ENCODE results near the gene COL27A1. TPM values are rescaled to one million over a fixed set of nuclear protein-coding genes. Genes with fewer than 3 reads are reported as not detected.

The COL27A1 gene
- total RNA-seq, 1 experiment from 2014 or later: 12.0 TPM

DNA sequence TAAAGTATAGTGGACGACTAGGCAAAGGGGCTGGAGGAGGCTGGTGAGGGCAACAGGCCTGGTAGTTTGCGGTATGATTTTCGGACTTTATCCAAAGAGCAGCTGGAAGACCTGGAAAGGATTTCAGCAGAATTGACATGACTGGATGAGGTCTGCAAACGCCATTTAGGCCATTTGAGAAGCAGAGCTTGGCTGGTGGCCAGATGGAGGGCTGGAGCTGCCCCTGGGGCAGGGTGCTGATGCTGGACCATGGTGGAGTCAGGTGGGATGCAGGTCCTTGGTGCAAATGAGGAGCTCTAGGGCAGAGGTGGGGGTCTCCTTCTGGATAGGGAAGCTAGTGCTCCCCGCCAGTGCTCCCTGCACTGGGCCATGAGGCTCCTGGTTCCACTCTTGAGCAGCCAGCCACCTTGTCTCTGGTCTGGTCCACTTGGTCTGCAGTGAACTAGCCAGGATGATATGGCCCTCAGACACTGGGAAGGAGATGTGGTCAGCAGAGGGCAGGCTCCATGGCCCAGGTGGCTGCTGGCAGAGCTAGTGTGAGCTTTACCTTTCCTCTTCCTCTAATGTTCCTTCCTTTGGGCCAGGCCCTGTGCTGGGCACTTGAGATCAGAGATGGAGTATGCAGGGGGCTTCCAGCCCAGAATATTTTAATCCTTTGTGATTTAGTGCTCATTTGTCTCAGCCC is 31.4 kb downstream of the COL27A1 start:
- TF ChIP-seq SIN3A (IDR thresholded peaks at IDR 0.05; ENCODE audit: low read depth) (no peak), JUND (IDR thresholded peaks at IDR 0.05) (no peak), CBX3 (IDR thresholded peaks at IDR 0.05; ENCODE audit: low read depth) (no peak), SP1 (IDR thresholded peaks at IDR 0.05; ENCODE audit: low read depth) (no peak), FOSL1 (IDR thresholded peaks at IDR 0.05; ENCODE audit: low read depth) (no peak), EZH2 (IDR thresholded peaks at IDR 0.05) (no peak), SRF (IDR thresholded peaks at IDR 0.05; ENCODE audit: low read depth) (no peak), ZNF274 (IDR thresholded peaks at IDR 0.05; ENCODE audit: low read depth, low read length) (no peak), MAX (IDR thresholded peaks at IDR 0.05) (no peak), POLR2AphosphoS5 (IDR thresholded peaks at IDR 0.05; ENCODE audit: low read depth, low read length) (no peak), YY1 (IDR thresholded peaks at IDR 0.05; ENCODE audit: extremely low read depth, insufficient replicate concordance, low read depth, low read length) (no peak), RAD21 (IDR thresholded peaks at IDR 0.05; ENCODE audit: low read depth) (no peak)
- TF ChIP-seq, protein P1, sequence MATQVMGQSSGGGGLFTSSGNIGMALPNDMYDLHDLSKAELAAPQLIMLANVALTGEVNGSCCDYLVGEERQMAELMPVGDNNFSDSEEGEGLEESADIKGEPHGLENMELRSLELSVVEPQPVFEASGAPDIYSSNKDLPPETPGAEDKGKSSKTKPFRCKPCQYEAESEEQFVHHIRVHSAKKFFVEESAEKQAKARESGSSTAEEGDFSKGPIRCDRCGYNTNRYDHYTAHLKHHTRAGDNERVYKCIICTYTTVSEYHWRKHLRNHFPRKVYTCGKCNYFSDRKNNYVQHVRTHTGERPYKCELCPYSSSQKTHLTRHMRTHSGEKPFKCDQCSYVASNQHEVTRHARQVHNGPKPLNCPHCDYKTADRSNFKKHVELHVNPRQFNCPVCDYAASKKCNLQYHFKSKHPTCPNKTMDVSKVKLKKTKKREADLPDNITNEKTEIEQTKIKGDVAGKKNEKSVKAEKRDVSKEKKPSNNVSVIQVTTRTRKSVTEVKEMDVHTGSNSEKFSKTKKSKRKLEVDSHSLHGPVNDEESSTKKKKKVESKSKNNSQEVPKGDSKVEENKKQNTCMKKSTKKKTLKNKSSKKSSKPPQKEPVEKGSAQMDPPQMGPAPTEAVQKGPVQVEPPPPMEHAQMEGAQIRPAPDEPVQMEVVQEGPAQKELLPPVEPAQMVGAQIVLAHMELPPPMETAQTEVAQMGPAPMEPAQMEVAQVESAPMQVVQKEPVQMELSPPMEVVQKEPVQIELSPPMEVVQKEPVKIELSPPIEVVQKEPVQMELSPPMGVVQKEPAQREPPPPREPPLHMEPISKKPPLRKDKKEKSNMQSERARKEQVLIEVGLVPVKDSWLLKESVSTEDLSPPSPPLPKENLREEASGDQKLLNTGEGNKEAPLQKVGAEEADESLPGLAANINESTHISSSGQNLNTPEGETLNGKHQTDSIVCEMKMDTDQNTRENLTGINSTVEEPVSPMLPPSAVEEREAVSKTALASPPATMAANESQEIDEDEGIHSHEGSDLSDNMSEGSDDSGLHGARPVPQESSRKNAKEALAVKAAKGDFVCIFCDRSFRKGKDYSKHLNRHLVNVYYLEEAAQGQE (IDR thresholded peaks at IDR 0.05; ENCODE audit: low read depth): no peak
- TF ChIP-seq, protein P2, sequence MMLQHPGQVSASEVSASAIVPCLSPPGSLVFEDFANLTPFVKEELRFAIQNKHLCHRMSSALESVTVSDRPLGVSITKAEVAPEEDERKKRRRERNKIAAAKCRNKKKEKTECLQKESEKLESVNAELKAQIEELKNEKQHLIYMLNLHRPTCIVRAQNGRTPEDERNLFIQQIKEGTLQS (IDR thresholded peaks at IDR 0.05): no peak
- no peaks in the 10 kb centered on the region for H3K4me1 ChIP-seq (ENCODE audit: control insufficient read depth in 1 of 2, insufficient read depth in 2 of 2, low read length in 2 of 2)
- BruUV-seq (replicated peaks): no TSS peak
- ChIA-PET POLR2A (no interaction called here), CTCF (no interaction called here), RAD21 (ENCODE audit: low non-redundant PET in 1 of 2, low total read pairs in 2 of 2, uncharacterized antibody in 2 of 2, unreplicated experiment in 2 of 2) (no interaction called here)
- H3K27ac ChIP-seq (ENCODE audit: low read depth, low read length): no peak overlapping the region
- no peak overlapping the region for H3K9ac ChIP-seq (ENCODE audit: low read length)
- no peaks in the 10 kb centered on the region for H3K27me3 ChIP-seq (ENCODE audit: insufficient read depth, low read length)
- no peaks in the 10 kb centered on the region for H3K9me2 ChIP-seq (ENCODE audit: insufficient read depth)
- no peak overlapping the region for H3K4me2 ChIP-seq (ENCODE audit: low read length)
- ATAC-seq (no peak), DNase-seq (ENCODE audit: low read depth, low spot score) (no peak)
- no peaks in the 10 kb centered on the region for H3K79me2 ChIP-seq (ENCODE audit: insufficient read depth, low read length)
- H3K36me3 ChIP-seq (ENCODE audit: control insufficient read depth in 1 of 2, insufficient read depth in 2 of 2, low read length in 2 of 2): peaks cover 0 to 3% of the 10 kb centered on the region in 2 experiments; a peak in 1 of 4 replicates
- H2AFZ ChIP-seq (ENCODE audit: low read depth, low read length, poor library complexity, severe bottlenecking): no peak overlapping the region
- no peak overlapping the region for H3K4me3 ChIP-seq (replicated peaks in 1 of 2; ENCODE audit: low read depth in 1 of 2, low read length in 2 of 2)
- intact Hi-C loops (cut with micrococcal nuclease): no loop called here
- 0 out of 4 replicates have a peak, but pooled peaks cover 0 to 6% of the 10 kb centered on the region in 2 experiments for H3K9me3 ChIP-seq (ENCODE audit: control insufficient read depth in 1 of 2, insufficient read depth in 1 of 2, low read depth in 1 of 2, low read length in 2 of 2)
- no peaks in the 10 kb centered on the region for H4K20me1 ChIP-seq (ENCODE audit: insufficient read depth)

Data from HCT116 (cell line).